Osteoblast (primary cell): ENCODE results near the gene MS4A1. TPM values are rescaled to one million over a fixed set of nuclear protein-coding genes. Genes with fewer than 3 reads are reported as not detected.

Source experiments
- DNase-seq: peaks from one replicate; pipeline ENCODE4 v3.0.0; 2011; ENCODE audit warnings: low spot score, mixed read lengths; ENCODE audit not compliant: insufficient read length; ENCODE audit errors: missing footprints
- H2AFZ ChIP-seq: 2 replicates; pipeline ENCODE4 v1.6.0; 2011; ENCODE audit warnings: mild to moderate bottlenecking, low read length
- H3K27ac ChIP-seq: 2 replicates; pipeline ENCODE4 v1.5.1; 2011; ENCODE audit warnings: mild to moderate bottlenecking, low read depth, low read length, moderate library complexity
- H3K27me3 ChIP-seq: 2 replicates; pipeline ENCODE4 v1.6.0; 2012; ENCODE audit warnings: mild to moderate bottlenecking, control low read depth, inconsistent platforms, low read length, moderate library complexity; ENCODE audit not compliant: insufficient read depth
- H3K36me3 ChIP-seq: 2 replicates; pipeline ENCODE4 v1.5.1; 2011; ENCODE audit warnings: mild to moderate bottlenecking, low read length, control low read depth, moderate library complexity; ENCODE audit not compliant: insufficient read depth
- H3K4me1 ChIP-seq: 2 replicates; pipeline ENCODE4 v1.5.1; 2011; ENCODE audit warnings: mild to moderate bottlenecking, low read length, control low read depth, moderate library complexity; ENCODE audit not compliant: insufficient read depth
- H3K4me2 ChIP-seq: 2 replicates; pipeline ENCODE4 v1.6.0; 2011; ENCODE audit warnings: mild to moderate bottlenecking, low read length; ENCODE audit not compliant: insufficient read depth
- H3K4me3 ChIP-seq: fragments of 200-600 bp; sonication (generic); 3 replicates; pipeline ENCODE4 v1.5.1; 2012; ENCODE audit warnings: mild to moderate bottlenecking, low read length, inconsistent platforms; ENCODE audit not compliant: insufficient read depth
- H3K79me2 ChIP-seq: 2 replicates; pipeline ENCODE4 v1.6.0; 2012; ENCODE audit warnings: mild to moderate bottlenecking, low read length, control low read depth, inconsistent platforms; ENCODE audit not compliant: insufficient read depth
- H3K9me3 ChIP-seq: 2 replicates; pipeline ENCODE4 v1.5.1; 2011; ENCODE audit warnings: low read depth, low read length, control low read depth
- H4K20me1 ChIP-seq: 2 replicates; pipeline ENCODE4 v1.6.0; 2012; ENCODE audit warnings: mild to moderate bottlenecking, low read length, control low read depth; ENCODE audit not compliant: insufficient read depth
- total RNA-seq: library from RNA; depleted of rRNA; stranded (reverse); fragments of >200 nt; gene quantifications from 2 replicates; pipeline ENCODE4 v1.2.3, GENCODE V29; 2012
- TF ChIP-seq, protein P1 (sequence below): IDR thresholded peaks from 2 replicates; pipeline ENCODE4 v1.5.1; 2011; ENCODE audit warnings: mild to moderate bottlenecking, low read depth, low read length, moderate library complexity; ENCODE audit errors: extremely low read depth

The MS4A1 gene
- total RNA-seq, 1 donor, result not detected

DNA sequence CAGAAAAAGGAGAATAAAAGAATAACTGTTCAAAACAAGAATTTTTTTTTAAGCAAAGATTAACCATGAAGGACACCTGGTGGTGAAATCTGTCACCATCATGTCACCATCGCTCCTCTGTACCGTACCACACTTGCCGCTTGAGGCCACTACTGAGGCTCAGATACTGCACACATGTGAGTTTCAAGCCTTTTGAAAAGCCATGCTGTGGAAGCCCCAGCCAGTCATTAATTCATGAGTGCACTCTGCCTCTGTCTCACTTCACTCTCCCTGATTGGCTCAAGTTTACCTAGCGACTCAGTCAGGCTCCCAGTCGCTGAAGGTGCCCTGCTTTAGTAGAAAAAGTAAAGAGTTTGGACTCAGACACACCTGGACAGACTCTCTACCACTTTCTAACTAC, 30.3 kb downstream of the MS4A1 start:
- H3K4me1 ChIP-seq, result no peaks in the 10 kb centered on the region
- DNase-seq, result no peak
- H4K20me1 ChIP-seq, result no peaks in the 10 kb centered on the region
- H3K79me2 ChIP-seq, result no peaks in the 10 kb centered on the region
- H3K27me3 ChIP-seq, result no peaks in the 10 kb centered on the region
- H2AFZ ChIP-seq, result no peak overlapping the region
- TF ChIP-seq, protein P1, sequence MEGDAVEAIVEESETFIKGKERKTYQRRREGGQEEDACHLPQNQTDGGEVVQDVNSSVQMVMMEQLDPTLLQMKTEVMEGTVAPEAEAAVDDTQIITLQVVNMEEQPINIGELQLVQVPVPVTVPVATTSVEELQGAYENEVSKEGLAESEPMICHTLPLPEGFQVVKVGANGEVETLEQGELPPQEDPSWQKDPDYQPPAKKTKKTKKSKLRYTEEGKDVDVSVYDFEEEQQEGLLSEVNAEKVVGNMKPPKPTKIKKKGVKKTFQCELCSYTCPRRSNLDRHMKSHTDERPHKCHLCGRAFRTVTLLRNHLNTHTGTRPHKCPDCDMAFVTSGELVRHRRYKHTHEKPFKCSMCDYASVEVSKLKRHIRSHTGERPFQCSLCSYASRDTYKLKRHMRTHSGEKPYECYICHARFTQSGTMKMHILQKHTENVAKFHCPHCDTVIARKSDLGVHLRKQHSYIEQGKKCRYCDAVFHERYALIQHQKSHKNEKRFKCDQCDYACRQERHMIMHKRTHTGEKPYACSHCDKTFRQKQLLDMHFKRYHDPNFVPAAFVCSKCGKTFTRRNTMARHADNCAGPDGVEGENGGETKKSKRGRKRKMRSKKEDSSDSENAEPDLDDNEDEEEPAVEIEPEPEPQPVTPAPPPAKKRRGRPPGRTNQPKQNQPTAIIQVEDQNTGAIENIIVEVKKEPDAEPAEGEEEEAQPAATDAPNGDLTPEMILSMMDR, result no peak
- no peak overlapping the region for H3K4me3 ChIP-seq
- H3K4me2 ChIP-seq, result no peak overlapping the region
- H3K9me3 ChIP-seq, result peaks cover 3% of the 10 kb centered on the region
- no peaks in the 10 kb centered on the region for H3K36me3 ChIP-seq
- H3K27ac ChIP-seq, result no peak overlapping the region

- H3K4me1 ChIP-seq, result no peaks in the 10 kb centered on the region
- H3K36me3 ChIP-seq, result no peaks in the 10 kb centered on the region
- no peaks in the 10 kb centered on the region for H3K27me3 ChIP-seq
- peaks cover 4% of the 10 kb centered on the region for H3K9me3 ChIP-seq
- H3K79me2 ChIP-seq, result no peaks in the 10 kb centered on the region
- no peak within 1 kb of the TSS for H3K4me3 ChIP-seq
- TF ChIP-seq, protein P1, result no peak
- no peak within 1 kb of the TSS for H3K27ac ChIP-seq
- no peak within 1 kb of the TSS for H3K4me2 ChIP-seq
- no peaks in the 10 kb centered on the region for H4K20me1 ChIP-seq
- H2AFZ ChIP-seq, result no peak within 1 kb of the TSS
- DNase-seq, result no peak
Observed at GRCh38 chr11:60492488-60493009, 36.9 kb downstream of the MS4A1 start, which contains the start of gene MS4A12. TSS of gene MS4A12 (plus strand) at chr11:60492778. CDS start at chr11:60497319, 4,541 bp downstream.

GRCh38 chr11:60493454-60493853, 37.8 kb downstream of the MS4A1 start:
- DNase-seq, result no peak
- Histone ChIP-seq H3K36me3 (no peaks in the 10 kb centered on the region), H3K9me3 (peaks cover 4% of the 10 kb centered on the region), H3K27me3 (no peaks in the 10 kb centered on the region), H3K79me2 (no peaks in the 10 kb centered on the region), H3K27ac (no peak overlapping the region), H3K4me2 (no peak overlapping the region), H4K20me1 (no peaks in the 10 kb centered on the region), H3K4me3 (no peak overlapping the region), H3K4me1 (no peaks in the 10 kb centered on the region), H2AFZ (no peak overlapping the region)
- TF ChIP-seq, protein P1, result no peak

DNA sequence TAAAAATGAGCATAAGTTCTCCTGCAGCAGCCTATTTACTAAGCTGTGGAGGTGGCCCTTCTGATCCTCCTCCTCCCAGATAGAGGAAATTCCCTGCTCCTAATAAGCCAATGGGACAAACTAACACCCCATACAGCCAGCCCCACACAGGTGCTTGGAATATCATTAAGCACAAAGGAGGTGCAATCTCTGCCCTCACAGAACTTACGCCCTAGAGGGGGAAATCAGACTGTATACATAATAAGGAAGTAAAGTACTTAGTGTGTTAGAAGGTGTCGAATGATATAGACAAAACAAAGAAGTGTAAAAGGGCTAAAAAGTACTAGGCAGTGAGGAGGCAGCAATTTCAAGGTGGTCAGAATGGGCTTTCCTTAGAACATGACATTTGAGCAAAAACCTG, 42.8 kb downstream of the MS4A1 start:
- Histone ChIP-seq H3K4me2 (no peak overlapping the region), H3K27ac (no peak overlapping the region), H3K36me3 (no peaks in the 10 kb centered on the region), H2AFZ (no peak overlapping the region), H4K20me1 (no peaks in the 10 kb centered on the region), H3K27me3 (no peaks in the 10 kb centered on the region), H3K4me1 (no peaks in the 10 kb centered on the region), H3K79me2 (no peaks in the 10 kb centered on the region), H3K9me3 (peaks cover 4% of the 10 kb centered on the region), H3K4me3 (no peak overlapping the region)
- no peak for DNase-seq
- TF ChIP-seq, protein P1, result no peak
